ENCODE results near the gene LRPAP1. TPM values are rescaled to one million over a fixed set of nuclear protein-coding genes. Genes with fewer than 3 reads are reported as not detected.
"Not testable (repeated sequence)": the region's sequence is repeated elsewhere in the genome, so short reads cannot be mapped to it uniquely, and the experiment has no call there.

Gene LRPAP1
- total RNA-seq, 1 donor from 2014 or later = 121 TPM

GRCh38 chr4:3463556-3464348, 68.5 kb downstream of the LRPAP1 start:
- Mint-ChIP-seq H3K9me3 (peaks cover 6% of the 10 kb centered on the region), H3K36me3 (peaks cover 4% of the 10 kb centered on the region), H3K27ac (no peak overlapping the region), H3K4me3 (peak overlapping the region; percentile 47), H3K4me1 (peaks cover 18% of the 10 kb centered on the region), H3K27me3 (ENCODE audit: low read depth) (peaks cover 34% of the 10 kb centered on the region)
- TF ChIP-seq, protein P1, sequence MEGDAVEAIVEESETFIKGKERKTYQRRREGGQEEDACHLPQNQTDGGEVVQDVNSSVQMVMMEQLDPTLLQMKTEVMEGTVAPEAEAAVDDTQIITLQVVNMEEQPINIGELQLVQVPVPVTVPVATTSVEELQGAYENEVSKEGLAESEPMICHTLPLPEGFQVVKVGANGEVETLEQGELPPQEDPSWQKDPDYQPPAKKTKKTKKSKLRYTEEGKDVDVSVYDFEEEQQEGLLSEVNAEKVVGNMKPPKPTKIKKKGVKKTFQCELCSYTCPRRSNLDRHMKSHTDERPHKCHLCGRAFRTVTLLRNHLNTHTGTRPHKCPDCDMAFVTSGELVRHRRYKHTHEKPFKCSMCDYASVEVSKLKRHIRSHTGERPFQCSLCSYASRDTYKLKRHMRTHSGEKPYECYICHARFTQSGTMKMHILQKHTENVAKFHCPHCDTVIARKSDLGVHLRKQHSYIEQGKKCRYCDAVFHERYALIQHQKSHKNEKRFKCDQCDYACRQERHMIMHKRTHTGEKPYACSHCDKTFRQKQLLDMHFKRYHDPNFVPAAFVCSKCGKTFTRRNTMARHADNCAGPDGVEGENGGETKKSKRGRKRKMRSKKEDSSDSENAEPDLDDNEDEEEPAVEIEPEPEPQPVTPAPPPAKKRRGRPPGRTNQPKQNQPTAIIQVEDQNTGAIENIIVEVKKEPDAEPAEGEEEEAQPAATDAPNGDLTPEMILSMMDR (IDR thresholded peaks at IDR 0.05; ENCODE audit: unreplicated experiment) = no peak
- no peak for DNase-seq (ENCODE audit: low spot score in 2 of 2, unreplicated experiment in 2 of 2)

DNA sequence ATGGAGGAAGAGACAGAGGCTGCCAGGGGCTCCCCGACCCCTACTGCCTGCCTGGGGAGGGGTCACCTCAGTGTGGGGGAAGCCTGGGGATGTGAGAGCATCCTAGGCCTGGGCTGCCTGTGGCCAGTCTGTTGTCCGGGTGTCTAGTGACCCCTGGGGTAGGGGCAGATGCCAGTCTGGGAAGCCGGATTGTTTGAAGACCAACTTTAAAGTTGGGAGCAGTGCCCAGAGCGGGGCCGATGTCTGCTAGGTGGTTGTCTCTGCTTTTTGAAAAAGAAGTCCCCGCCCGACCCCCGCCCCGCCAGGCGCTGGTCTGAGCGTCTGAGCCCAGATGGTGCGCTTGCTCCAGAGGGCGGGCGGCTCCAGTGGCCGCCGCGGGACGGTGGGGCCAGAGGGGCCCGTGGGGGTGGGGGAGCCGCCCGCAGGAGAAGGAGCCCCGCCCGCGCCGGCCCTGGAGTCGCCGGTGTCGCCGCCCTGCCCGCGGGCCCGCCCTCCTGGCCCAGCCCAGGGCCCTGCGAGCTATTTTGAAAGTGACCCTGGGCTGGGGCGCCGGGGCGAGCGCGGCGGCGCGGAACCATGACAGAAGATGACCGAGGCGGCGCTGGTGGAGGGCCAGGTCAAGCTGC, 69.3 kb downstream of the LRPAP1 start, which contains the start of gene DOK7:
DOK7 (plus strand) TSS at position 517 of the 626 bp plus-strand sequence; CDS start at position 587, 70 bp downstream.
- Mint-ChIP-seq H3K4me3 (peak within 1 kb of the TSS; percentile 55), H3K9me3 (peaks cover 6% of the 10 kb centered on the region), H3K27me3 (ENCODE audit: low read depth) (peaks cover 41% of the 10 kb centered on the region), H3K4me1 (peaks cover 18% of the 10 kb centered on the region), H3K36me3 (peaks cover 4% of the 10 kb centered on the region), H3K27ac (peak within 1 kb of the TSS; percentile 89)
- no peak for DNase-seq (ENCODE audit: low spot score in 2 of 2, unreplicated experiment in 2 of 2)
- TF ChIP-seq, protein P1 (IDR thresholded peaks at IDR 0.05; ENCODE audit: unreplicated experiment) = no peak

GRCh38 chr4:3462321-3462789, 69.9 kb downstream of the LRPAP1 start:
- TF ChIP-seq, protein P1 (IDR thresholded peaks at IDR 0.05; ENCODE audit: unreplicated experiment) = no peak
- peaks cover 6% of the 10 kb centered on the region for H3K9me3 Mint-ChIP-seq
- peaks cover 18% of the 10 kb centered on the region for H3K4me1 Mint-ChIP-seq
- peak overlapping the region; percentile 55 for H3K4me3 Mint-ChIP-seq
- peak overlapping the region; percentile 89 for H3K27ac Mint-ChIP-seq
- H3K36me3 Mint-ChIP-seq = peaks cover 4% of the 10 kb centered on the region
- DNase-seq (ENCODE audit: low spot score in 2 of 2, unreplicated experiment in 2 of 2) = no peak
- peaks cover 42% of the 10 kb centered on the region for H3K27me3 Mint-ChIP-seq (ENCODE audit: low read depth)

DNA sequence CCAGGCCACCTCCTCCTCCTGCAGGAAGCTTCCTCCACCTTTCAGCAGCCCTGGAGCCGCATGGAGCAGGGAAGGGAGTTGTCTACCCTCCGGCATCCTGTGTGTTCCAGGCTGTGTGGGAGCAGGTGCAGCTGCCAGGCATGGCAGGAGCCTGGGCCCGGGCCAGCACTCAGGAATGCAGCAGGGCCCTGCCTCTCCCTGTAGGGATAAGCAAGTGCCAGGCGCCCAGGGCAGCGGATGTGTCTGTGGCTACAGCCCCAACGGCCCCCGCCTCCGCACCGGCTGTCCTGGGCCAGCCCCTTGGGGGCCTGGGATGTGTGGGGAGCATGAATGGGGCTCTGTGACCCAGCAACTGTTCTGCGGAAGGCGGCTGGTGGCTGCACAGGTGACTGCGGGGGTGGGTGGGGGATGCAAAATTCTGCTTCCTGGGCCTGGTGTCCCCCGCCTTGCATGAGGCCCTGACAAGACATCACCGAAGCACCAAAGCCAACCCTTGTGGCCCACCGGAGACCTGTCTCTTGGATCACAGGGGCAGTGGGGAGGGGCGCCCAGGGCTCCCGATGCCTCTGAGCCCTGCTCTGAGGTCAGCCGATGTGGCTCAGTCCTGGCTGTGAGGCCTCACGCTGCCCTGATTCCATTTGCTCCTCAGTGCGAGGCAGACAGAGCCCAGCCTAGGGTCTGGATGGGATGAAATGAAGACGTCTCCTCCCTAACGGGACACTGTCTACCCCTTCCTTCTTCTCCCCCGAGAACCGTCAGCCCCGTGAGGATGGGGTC, 70.5 kb downstream of the LRPAP1 start:
- peaks cover 18% of the 10 kb centered on the region for H3K4me1 Mint-ChIP-seq
- peaks cover 4% of the 10 kb centered on the region for H3K36me3 Mint-ChIP-seq
- DNase-seq (ENCODE audit: low spot score in 2 of 2, unreplicated experiment in 2 of 2) = peak in 1 of 2 experiments; percentile 73
- H3K27me3 Mint-ChIP-seq (ENCODE audit: low read depth) = peaks cover 42% of the 10 kb centered on the region
- peak overlapping the region; percentile 89 for H3K27ac Mint-ChIP-seq
- H3K4me3 Mint-ChIP-seq = peak overlapping the region; percentile 23
- TF ChIP-seq, protein P1 (IDR thresholded peaks at IDR 0.05; ENCODE audit: unreplicated experiment) = no peak
- H3K9me3 Mint-ChIP-seq = peaks cover 6% of the 10 kb centered on the region

- H3K36me3 Mint-ChIP-seq = peaks cover 4% of the 10 kb centered on the region
- DNase-seq (ENCODE audit: low spot score in 2 of 2, unreplicated experiment in 2 of 2) = no peak
- peaks cover 42% of the 10 kb centered on the region for H3K27me3 Mint-ChIP-seq (ENCODE audit: low read depth)
- no peak overlapping the region for H3K4me3 Mint-ChIP-seq
- peak overlapping the region; percentile 89 for H3K27ac Mint-ChIP-seq
- TF ChIP-seq, protein P1 (IDR thresholded peaks at IDR 0.05; ENCODE audit: unreplicated experiment) = no peak
- H3K9me3 Mint-ChIP-seq = peaks cover 6% of the 10 kb centered on the region
- H3K4me1 Mint-ChIP-seq = peaks cover 18% of the 10 kb centered on the region
Observed at GRCh38 chr4:3460926-3461325, 71.3 kb downstream of the LRPAP1 start.

- peaks cover 23% of the 10 kb centered on the region for H3K9me3 Mint-ChIP-seq
- H3K27me3 Mint-ChIP-seq (ENCODE audit: low read depth) = peaks cover 29% of the 10 kb centered on the region
- not testable (repeated sequence) for H3K36me3 Mint-ChIP-seq; H3K4me3 Mint-ChIP-seq; DNase-seq (ENCODE audit: low spot score in 2 of 2, unreplicated experiment in 2 of 2); H3K27ac Mint-ChIP-seq
- H3K4me1 Mint-ChIP-seq = peaks cover 18% of the 10 kb centered on the region
Observed at GRCh38 chr4:3459156-3459555, 73.1 kb downstream of the LRPAP1 start.

Data from mesothelial cell of epicardium (in vitro differentiated cells).